Endothelial cell of umbilical vein (primary cell): ENCODE measurements around the gene NUP50.

Source experiments
- CTCF ChIP-seq, 2 donors: IDR thresholded peaks; 1 replicate in 1 of 2; 2 replicates in 1 of 2; pipeline ENCODE4 v1.5.1; 2011; ENCODE audit warnings: low read length in 2 of 2, mild to moderate bottlenecking in 2 of 2, moderate library complexity in 2 of 2, control low read depth in 1 of 2, inconsistent platforms in 1 of 2, low read depth in 1 of 2; ENCODE audit not compliant: insufficient read depth in 1 of 2; ENCODE audit errors: extremely low read depth in 1 of 2
- EZH2 ChIP-seq: IDR thresholded peaks from 2 replicates; pipeline ENCODE4 v1.6.1; 2012; ENCODE audit warnings: borderline replicate concordance, low read depth, mild to moderate bottlenecking, moderate library complexity, low read length, inconsistent platforms; ENCODE audit not compliant: severe bottlenecking
- MAX ChIP-seq: IDR thresholded peaks from 2 replicates; pipeline ENCODE4 v1.6.1; 2011; ENCODE audit not compliant: insufficient read depth, insufficient read length
- POLR2A ChIP-seq: IDR thresholded peaks from 2 replicates; pipeline ENCODE4 v1.6.1; 2012; ENCODE audit warnings: low read depth, mild to moderate bottlenecking, control low read depth, low read length

- TF ChIP-seq CTCF (IDR thresholded peaks at IDR 0.05; ENCODE audit: extremely low read depth in 1 of 2, insufficient read depth in 1 of 2, low read depth in 1 of 2, low read length in 2 of 2) (no peak), EZH2 (no peak), MAX (no peak), POLR2A (no peak)
Observed at GRCh38 chr22:45197606-45198462, 34.1 kb downstream of the NUP50 start.
